Activated T-helper 1 cell treated with anti-CD3 and anti-CD28 coated beads, Interleukin-2, amount 50 U/mL, for 16 hours (primary cell): Measurements from ENCODE around the gene MAML3.
A peak's percentile ranks its signal among the peaks of the same experiment; 100 is the strongest.

ENCODE experiments used
- DNase-seq, 2 donors: peaks; one replicate each; pipeline ENCODE4 v3.0.0-alpha.2; 2020; ENCODE audit warnings: low read depth in 1 of 2, low spot score in 1 of 2

The MAML3 gene

GRCh38 chr4:140153718-140154571, at the start of gene MAML3:
MAML3 (minus strand) TSS chr4:140154184; CDS start chr4:140153327, 857 bp downstream.
- peak; percentile 64 to 68 for DNase-seq

GRCh38 chr4:140198942-140199341, 45.0 kb upstream of the MAML3 start:
- DNase-seq: no peak

GRCh38 chr4:140195806-140196205, 41.8 kb upstream of the MAML3 start:
- no peak for DNase-seq

GRCh38 chr4:140189805-140190204, 35.8 kb upstream of the MAML3 start:
- no peak for DNase-seq

GRCh38 chr4:140188975-140189374, 35.0 kb upstream of the MAML3 start:
- no peak for DNase-seq

GRCh38 chr4:140187316-140187695, 33.3 kb upstream of the MAML3 start:
- DNase-seq: no peak

- DNase-seq: no peak
These were observed 32.8 kb upstream of the MAML3 start for GRCh38 chr4:140186651-140187315.

GRCh38 chr4:140186082-140186438, 32.1 kb upstream of the MAML3 start:
- DNase-seq: no peak

- DNase-seq: no peak
These were observed 31.6 kb upstream of the MAML3 start for GRCh38 chr4:140185412-140186081.

- no peak for DNase-seq
These were observed 29.3 kb upstream of the MAML3 start for GRCh38 chr4:140183270-140183669.

- no peak for DNase-seq
These were observed 26.6 kb upstream of the MAML3 start for GRCh38 chr4:140180577-140180976.

GRCh38 chr4:140176735-140177134, 22.8 kb upstream of the MAML3 start:
- DNase-seq: no peak

GRCh38 chr4:140174543-140174942, 20.6 kb upstream of the MAML3 start:
- DNase-seq: no peak

- DNase-seq: no peak
These were observed 19.0 kb upstream of the MAML3 start for GRCh38 chr4:140172960-140173359.

- DNase-seq: no peak
These were observed 16.3 kb upstream of the MAML3 start for GRCh38 chr4:140170299-140170698.

- no peak for DNase-seq
These were observed 15.0 kb upstream of the MAML3 start for GRCh38 chr4:140168936-140169335.

- DNase-seq: no peak
These were observed 14.5 kb upstream of the MAML3 start for GRCh38 chr4:140168474-140168873.

GRCh38 chr4:140163029-140163810, 9.2 kb upstream of the MAML3 start:
- DNase-seq: no peak

GRCh38 chr4:140162596-140162995, 8.6 kb upstream of the MAML3 start:
- no peak for DNase-seq

GRCh38 chr4:140158365-140159030, 4.5 kb upstream of the MAML3 start:
- DNase-seq: no peak

GRCh38 chr4:140157341-140157740, 3.4 kb upstream of the MAML3 start:
- no peak for DNase-seq
